Epithelial cell of prostate (primary cell): ENCODE measurements around the gene TEN1.
A peak's percentile ranks its signal among the peaks of the same experiment; 100 is the strongest.

Experiments used
- DNase-seq: peaks from one replicate; pipeline ENCODE4 v3.0.0-alpha.2; 2011; ENCODE audit warnings: low read depth, low spot score
- H3K27ac ChIP-seq: fragments of 450-650 bp; 2 replicates; pipeline ENCODE4 v1.5.1; 2017; ENCODE audit warnings: mild to moderate bottlenecking

Gene TEN1

DNA sequence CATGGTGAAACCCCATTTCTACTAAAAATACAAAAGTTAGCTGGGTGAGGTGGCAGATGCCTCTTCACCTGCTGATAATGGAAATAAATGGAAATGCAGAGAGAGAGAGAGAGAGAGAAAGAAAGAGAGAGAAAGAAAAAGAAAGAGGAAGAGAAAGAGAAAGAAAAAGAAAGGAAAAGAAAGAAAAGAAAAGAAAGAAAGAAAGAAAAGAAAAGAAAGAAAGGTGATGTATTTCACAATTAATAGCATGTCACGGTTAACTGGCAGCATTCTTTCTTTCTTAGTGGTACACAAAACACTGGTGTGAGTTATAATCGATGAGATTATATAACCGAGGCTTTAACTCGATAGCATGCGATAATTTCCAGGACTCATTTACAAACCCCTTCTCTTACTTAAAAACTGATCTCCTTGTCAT, 3.3 kb upstream of the TEN1 start:
- DNase-seq, result no peak

DNA sequence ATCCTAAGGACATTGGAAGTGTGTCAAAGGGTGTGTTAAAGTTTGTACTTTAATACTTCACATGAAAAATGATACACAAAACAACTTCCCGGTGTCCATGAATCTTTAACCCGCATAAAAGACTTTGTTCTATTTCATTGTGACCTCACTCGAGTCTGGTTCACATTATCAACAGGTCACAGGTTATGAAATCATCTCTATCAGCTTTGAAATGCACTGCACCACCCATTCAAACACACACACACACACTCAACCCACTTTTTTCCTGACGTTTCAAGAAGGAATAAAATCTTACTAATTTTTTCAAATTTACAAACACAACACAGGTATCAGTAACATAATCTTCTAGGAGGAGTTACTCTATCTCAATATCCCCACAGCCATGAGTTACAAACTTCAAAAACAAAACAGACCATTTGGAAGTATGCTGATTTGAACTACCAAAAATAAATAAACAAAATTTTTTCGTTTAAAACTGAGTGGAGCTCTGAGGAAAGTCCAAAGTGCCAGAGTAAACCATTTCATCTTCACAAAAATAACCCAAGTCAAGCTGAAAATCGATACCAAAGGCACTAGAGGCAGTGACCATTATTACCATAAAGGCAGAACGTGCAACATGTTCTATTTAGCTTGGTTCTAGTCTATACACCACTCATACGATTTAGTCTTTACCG, 2.7 kb upstream of the TEN1 start:
- no peak overlapping the region for H3K27ac ChIP-seq
- no peak for DNase-seq

More for the DNA sequence above, 3.3 kb upstream of the TEN1 start:
- no peak overlapping the region for H3K27ac ChIP-seq

DNA sequence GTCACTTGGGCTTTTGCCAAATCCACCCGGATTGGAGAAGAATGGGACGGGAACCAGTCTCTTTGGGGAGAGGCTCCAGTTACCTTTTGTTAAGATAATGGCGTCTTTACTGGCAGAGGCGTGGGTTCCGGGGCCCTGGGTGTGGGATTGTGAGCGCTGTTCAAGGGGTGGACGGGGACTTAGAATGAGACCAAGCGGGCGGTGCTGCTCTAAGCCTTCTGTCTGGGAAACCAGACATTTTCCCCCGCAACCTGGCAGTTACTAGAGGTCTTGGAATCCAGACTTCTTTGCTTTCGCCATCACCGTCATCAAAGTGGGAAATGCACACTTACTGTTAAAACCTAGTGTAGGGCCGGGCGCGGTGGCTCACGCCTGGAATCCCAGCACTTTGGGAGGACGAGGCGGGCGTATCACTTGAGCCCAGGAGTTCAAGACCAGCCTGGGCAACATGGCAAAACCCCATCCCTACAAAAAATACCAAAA, 706 bp downstream of the TEN1 start:
- H3K27ac ChIP-seq, result peak overlapping the region; percentile 94
- DNase-seq, result peak; percentile 24

DNA sequence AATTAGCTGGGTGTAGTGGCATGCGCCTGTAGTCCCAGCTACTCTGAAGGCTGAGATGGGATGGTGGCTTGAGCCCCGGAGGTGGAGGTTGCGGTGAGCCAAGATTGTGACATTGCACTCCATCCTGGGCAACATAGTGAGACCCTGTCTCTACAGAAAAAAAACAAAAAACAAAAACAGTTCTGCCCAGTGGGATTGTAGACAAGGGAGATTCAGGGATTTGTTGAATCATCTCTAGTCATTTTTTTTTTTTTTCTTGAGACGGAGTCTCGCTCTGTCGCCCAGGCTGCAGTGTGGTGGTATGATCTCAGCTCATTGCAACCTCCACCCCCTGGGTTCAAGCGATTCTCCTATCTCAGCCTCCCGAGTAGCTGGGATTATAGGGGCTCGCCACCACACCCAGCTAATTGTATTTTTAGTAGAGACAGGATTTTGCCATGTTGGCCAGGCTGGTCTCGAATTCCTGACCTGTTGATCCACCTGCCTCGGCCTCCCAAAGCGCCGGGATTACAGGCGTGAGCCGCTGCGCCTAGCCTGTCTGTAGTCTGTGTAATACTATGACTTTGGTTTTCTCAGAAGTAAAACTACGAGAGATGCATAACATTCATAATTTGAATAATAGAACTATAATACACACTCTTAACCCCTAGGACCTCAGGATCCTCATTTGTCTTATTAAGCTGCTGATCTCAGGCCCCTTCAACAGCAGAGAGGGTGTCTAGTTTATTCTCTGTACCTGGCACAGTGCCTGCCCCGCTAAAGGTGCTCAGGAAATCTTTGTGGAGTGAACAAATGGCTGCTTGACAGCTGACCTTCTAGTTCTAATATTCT, 1.4 kb downstream of the TEN1 start:
- H3K27ac ChIP-seq, result peak overlapping the region; percentile 94
- no peak for DNase-seq

DNA sequence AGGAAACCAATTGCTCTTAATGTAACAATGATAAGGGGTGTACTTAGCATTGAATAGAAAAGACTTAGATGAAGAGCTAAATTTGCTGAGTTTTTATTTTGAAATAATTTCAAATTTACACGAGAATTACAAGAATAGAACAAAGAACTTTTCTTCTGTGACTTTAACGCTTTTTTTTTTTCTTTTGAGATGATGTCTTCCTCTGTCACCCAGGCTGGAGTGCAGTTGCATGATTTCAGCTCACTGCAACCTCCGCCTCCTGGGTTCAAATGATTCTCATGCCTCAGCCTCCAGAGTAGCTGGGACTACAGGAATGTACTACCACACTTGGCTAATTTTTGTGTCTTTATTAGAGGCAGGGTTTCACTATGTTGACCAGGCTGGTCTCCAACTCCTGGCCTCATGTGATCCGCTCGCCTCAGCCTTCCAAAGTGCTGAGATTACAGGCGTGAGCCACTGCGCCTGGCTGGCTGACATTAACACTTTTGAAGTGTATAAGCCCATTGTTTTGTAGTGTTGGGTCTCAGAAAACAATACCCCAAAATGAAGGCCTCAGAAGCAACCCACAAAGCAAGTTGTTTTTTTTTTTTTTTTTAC, 2.1 kb downstream of the TEN1 start:
- no peak for DNase-seq
- H3K27ac ChIP-seq, result peak overlapping the region; percentile 70

DNA sequence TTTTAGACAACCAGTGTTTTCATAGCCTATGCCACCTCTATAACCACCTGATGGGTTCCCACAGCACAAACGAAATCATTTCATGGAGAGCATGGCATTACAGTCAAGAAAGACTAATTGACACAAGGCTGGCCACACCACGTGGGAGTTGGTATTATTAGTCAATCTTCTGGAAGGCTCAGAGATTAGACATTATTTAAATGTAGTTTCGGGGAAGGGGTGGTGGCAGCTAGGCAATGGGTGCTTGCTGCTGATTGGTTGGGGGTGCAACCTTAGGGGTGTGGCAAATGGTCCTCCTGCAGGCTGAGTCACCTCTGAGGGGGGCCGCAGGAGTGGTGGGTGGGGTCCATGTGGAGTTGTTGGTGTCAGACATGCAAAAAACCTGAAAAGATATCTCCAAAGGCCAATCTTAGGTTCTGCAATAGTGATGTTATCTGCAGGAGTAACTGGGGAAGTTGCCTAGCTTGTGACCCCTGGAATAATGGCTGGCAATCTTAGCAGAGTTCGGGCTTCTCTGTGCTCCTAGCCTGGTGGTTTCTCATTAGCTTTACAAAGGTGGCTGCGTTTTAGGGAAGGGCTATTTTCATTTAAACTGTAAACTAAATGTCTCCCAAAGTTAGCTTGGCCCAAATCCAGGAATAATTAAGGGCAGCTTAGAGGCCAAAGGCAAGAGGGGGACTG, 4.6 kb downstream of the TEN1 start:
- H3K27ac ChIP-seq, result peak overlapping the region; percentile 70
- no peak for DNase-seq

GRCh38 chr17:75985986-75986385, 6.9 kb downstream of the TEN1 start:
- no peak overlapping the region for H3K27ac ChIP-seq
- DNase-seq, result no peak

DNA sequence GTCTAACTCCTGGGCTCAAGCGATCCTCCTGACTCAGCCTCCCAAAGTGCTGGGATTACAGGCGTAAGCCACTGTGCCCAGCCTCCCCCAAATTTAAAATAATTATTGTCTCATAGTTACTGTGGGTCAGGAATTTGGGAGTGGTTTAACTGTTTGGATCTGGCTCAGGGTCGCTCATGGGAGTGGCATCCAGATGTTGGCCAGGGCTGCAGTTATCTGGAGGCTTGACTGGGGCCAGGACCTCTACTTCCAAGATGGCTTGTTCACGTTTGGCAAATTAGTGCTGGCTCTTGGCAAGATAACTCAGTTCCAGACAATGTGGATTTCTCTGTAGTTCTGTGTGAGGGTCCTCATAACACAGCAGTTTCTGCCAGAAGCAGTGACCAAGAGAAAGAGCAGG, 8.0 kb downstream of the TEN1 start:
- no peak for DNase-seq
- no peak overlapping the region for H3K27ac ChIP-seq

DNA sequence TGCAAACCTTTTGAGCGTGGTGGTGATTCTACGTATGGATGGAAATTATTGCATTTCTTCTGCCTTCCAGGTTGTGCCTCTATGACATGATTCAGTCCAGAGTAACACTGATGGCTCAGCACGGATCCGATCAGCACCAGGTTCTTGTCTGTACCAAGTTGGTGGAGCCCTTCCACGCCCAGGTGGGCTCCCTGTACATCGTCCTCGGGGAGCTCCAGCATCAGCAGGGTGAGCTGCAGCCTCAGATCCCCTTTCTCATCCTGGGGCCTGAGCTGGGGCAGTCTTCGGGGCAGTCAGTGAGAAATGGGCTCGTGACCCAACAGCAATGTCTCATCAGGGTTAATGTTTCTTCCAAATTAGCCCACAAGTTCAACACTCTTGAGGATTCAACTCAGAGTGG, 12.4 kb downstream of the TEN1 start:
- DNase-seq, result no peak
- no peak overlapping the region for H3K27ac ChIP-seq

DNA sequence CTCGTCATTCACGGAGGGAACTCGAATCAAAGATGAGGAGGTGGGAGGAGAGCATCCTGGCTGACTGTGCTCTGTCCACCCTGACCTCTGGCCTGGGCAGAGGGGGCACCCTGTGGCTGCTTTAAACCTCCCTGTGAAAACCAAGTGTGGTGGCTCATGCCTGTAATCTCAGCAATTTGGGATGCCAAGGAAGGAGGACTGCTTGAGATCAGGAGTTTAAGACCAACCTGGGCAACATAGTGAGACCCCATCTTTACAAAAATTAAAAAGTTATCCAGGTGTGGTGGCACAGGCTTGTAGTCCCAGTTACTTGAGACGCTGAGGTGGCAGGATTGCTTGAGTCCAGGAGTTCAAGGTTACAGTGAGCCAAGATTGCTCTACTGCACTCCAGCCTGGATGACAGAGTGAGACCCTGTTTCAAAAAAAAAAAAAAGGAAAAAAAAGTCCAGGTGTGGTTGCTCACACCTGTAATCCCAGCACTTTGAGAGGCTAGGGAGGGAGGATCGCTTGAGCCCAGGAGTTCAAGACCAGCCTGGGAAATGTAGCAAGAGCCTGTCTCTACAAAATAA, 15.8 kb downstream of the TEN1 start:
- H3K27ac ChIP-seq, result no peak overlapping the region
- no peak for DNase-seq

- no peak overlapping the region for H3K27ac ChIP-seq
- no peak for DNase-seq
Measured at GRCh38 chr17:75995385-75995925, 16.4 kb downstream of the TEN1 start.

- DNase-seq, result peak; percentile 75
- peak overlapping the region; percentile 60 for H3K27ac ChIP-seq
Measured at GRCh38 chr17:75996665-75997590, 17.9 kb downstream of the TEN1 start.

GRCh38 chr17:75998327-75998795, 19.3 kb downstream of the TEN1 start:
- no peak overlapping the region for H3K27ac ChIP-seq
- DNase-seq, result no peak

DNA sequence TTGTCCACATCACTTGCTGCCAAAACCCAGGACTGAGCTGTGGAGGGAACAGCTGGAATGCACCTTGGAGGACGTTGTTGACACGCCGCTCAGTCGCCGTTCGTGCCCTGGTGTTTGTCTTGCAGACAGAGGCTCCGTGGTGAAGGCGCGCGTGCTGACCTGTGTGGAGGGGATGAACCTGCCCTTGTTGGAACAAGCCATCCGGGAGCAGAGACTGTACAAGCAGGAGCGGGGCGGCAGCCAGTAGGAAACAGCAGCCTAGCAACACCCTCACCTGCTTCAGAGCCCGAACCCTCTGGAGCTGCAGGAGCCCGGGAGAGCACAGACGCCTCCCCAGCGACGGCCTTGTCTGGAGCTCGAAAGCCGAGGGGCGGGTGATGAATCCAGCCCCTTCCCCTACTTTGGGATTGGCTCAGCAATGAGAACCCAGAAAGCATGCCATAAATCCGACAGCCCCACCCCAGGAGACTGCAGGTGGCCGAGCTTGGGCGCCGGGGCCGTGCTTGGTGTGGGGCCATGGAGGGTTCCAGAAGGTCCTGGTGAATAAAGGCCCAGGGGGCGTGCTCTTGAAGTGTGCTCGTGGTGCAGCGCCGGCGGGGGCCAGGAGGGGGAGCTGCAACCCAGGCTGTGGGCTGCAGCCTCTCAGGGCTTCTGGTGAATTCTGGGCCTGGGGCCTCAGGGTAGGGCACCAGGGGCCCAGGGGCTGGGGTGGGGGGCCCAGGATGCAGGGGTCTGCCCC, 21.1 kb downstream of the TEN1 start:
- no peak overlapping the region for H3K27ac ChIP-seq
- no peak for DNase-seq

DNA sequence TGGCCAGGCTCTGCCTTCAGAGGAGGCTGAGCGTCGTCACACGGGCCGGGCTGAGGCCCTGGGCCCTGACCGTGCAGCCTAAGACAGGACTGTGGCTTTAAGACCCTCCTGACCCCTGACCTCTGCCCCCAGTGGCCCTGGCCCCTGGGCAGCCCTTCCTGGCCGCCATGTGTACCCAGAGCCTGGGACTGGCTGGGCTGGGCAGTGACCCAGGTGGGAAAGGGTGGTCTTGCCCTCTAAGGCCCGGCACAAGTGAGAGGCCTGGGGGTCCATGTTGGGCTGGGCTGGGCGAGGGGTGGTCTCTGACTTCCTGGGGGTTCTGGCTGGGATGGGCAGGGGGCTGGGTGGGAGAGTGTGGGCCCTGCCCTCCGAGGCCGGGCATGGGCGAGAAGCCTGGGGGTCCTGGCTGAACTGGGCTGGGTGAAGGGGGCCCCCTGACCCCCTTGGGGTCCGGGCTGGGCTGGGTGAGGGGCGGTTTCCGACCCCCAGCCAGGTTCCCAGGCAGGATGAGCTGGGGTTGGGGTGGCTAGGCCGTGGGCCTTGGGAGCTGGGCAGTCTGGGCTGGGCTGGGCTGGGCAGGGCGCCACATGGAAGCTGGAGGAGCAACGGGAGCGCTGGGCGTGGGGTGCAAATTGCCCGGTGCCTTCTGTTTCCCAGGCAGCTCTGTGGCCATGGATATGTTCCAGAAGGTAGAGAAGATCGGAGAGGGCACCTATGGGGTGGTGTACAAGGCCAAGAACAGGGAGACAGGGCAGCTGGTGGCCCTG, 21.9 kb downstream of the TEN1 start, which contains the start of gene CDK3:
TSS of gene CDK3 (plus strand) at position 101 of the 767 bp plus-strand sequence. CDS start at position 672, 571 bp downstream.
- no peak for DNase-seq

DNA sequence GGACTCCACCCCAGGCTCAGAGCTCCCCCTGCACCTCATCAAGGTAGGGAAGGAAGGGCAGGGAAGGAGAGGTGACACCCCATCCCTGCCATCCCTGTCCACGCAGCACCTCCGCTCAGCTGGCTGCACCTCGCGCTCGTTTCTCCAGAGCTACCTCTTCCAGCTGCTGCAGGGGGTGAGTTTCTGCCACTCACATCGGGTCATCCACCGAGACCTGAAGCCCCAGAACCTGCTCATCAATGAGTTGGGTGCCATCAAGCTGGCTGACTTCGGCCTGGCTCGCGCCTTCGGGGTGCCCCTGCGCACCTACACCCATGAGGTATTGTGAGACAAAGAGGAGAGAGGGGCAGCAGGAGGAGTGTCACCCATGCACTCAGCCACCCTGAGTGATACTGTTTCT, 23.1 kb downstream of the TEN1 start:
- H3K27ac ChIP-seq, result no peak overlapping the region
- DNase-seq, result no peak

More for the DNA sequence above, 21.9 kb downstream of the TEN1 start, which contains the start of gene CDK3:
- H3K27ac ChIP-seq, result no peak within 1 kb of the TSS

- H3K27ac ChIP-seq, result no peak overlapping the region
- DNase-seq, result no peak
Measured at GRCh38 chr17:76003915-76004314, 24.9 kb downstream of the TEN1 start.
